Measurements from ENCODE around the gene GPR84.

- no peak for TF ChIP-seq POLR2A (IDR thresholded peaks at IDR 0.05)
- TF ChIP-seq CTCF (IDR thresholded peaks at IDR 0.05) = no peak
Measured at GRCh38 chr12:54388237-54389133, 24.2 kb upstream of the GPR84 start.
